GM21528 (cell line): ENCODE data around the gene RELA.

Experiments used
- ATAC-seq: cut with Tn5 transposase; IDR thresholded peaks from one replicate; pipeline ENCODE4 v1.9.1; 2021; ENCODE audit warnings: mild to moderate bottlenecking, moderate library complexity; ENCODE audit not compliant: unreplicated experiment, low FRiP score

Gene RELA

DNA sequence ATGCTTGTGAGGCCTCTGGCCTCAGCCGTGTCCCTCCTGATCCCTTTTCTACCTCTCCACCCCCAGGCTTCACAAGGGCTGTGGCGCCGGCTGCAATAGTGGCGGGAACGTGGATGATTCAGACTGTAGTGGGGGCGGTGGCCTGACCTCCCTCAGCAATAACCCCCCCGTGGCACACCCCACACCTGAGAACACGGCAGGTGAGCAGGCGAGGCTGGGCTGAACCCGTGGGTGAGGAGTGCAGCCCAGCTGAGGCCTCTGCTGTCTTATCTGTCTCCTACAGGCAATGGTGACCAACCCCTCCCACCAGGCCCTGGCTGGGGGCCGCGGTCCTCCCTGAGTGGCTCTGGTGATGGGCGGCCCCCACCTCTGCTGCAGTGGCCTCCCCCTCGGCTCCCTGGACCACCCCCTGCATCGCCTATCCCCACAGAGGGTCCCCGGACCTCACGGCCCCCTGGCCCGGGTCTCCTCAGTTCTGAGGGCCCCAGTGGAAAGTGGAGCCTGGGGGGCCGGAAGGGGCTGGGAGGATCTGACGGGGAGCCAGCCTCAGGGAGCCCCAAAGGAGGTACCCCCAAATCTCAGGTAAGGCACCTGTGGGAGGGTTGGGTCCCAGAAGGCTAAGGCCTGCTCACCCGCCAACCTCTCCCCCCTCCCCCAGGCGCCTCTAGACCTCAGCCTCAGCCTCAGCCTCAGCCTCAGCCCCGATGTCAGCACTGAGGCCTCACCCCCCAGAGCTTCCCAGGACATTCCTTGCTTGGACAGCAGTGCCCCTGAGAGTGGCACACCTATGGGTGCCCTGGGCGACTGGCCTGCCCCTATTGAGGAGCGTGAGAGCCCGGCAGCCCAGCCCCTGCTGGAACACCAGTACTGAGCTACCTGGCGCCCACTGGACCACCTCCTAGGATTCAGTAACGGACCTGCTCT is 26.3 kb downstream of the RELA start:
- ATAC-seq, result no peak

DNA sequence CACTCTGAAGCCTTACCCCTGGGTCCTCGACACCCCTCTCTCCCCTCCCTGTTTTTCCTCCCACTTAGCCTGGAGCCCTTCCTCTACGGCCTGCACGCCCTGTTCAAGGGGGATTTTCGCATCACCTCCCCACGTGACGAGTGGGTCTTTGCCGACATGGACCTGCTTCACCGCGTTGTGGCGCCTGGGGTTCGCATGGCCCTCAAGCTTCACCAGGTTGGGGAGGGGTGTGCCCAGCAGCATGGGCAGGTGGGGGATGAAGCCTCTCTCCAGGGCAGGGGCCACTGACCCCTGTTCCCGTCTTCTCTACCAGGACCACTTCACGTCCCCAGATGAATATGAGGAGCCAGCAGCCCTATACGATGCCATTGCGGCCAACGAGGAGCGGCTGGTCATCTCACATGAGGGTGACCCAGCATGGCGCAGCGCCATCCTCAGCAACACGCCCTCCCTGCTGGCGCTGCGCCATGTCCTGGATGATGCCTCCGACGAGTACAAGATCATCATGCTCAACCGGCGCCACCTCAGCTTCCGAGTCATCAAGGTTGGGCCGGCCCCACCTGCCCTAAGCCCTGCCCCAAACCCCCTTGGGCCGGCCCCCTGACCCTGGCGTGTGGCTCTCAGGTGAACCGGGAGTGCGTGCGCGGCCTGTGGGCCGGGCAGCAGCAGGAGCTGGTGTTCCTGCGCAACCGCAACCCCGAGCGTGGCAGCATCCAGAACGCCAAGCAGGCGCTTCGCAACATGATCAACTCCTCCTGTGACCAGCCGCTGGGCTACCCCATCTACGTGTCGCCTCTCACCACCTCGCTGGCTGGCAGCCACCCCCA is 27.6 kb downstream of the RELA start:
- ATAC-seq, result no peak

DNA sequence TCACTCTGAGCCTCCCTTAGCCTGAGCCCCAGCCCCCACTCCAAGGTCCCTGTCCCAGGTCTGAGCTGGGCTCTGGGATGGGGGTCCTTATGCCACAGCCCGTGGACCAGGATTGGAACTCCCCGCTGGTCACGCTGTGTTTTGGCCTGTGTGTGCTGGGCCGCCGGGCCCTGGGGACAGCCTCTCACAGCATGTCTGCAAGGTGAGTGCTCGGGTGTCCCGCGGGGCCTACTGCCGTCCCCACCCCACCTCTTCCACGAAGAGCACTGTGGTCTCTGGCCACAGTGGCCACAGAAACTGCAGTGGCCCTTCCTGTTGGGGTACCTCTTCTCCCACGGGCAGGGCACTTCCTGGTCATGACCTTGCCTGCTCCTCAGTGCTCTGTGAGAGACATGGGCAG is 28.3 kb downstream of the RELA start:
- no peak for ATAC-seq

DNA sequence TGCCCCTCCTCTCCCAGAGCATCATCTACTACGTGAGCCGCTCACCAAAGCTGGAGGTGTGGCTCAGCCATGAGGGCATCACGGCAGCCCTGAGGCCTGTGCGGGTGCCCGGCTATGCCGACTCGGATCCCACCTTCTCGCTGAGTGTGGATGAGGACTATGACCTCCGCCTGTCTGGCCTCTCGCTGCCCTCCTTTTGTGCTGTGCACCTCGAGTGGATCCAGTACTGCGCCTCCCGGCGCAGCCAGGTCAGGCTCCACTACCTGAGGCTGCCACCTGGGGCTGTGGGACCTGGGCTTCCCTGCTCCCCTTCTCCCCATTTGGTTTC is 28.6 kb downstream of the RELA start:
- ATAC-seq, result no peak

DNA sequence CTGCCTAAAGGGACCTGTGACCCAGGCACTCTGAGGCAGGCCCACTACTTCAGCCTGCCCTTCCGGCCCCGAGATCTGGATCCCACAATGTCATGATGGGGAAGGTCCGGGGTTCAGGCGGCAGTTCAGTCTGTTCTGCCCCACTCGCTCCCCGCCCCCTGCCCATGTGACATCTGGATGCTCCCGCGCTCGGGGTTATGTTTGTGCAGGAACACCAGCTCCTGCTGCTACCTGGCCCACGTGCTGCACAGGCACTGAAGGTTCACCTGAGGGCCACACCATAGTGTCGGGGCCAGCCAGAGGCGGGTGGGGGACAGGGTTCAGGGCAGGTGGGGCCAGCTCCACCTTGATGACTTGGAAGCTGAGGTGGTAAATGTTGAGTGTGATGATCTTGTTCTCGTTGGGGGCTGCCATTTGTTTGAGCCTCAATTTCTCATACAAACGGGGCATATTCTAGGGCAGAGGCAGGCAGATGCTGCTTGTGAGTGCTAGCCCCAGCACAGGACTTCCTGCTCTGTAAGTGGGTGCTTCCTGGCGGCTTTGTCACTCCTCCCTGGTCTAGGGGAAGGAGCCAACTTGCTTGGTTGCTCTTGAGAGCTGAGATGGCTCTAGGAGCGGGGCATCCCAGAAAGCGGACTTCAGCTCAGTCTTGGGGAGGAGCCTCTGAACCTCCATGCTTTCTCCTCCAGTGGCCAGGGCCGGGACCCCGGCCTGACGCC is 29.2 kb downstream of the RELA start:
- ATAC-seq, result no peak

DNA sequence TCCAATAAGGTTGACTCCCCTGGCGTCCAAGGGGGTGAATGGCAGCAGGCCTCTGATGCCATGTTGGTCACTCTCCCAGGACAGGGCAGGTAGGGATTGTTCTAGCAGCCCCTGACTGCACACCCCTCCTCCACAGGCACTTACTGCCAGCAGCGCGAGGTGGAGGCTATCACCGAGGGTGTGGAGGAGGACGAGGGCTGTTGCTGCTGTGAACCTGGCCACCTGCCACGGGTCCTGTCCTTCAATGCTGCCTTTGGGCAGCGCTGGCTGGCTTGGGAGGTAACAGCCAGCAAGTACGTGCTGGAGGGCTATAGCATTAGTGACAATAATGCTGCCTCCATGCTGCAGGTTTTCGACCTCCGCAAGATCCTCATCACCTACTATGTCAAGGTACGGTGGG is 32.5 kb downstream of the RELA start:
- no peak for ATAC-seq

DNA sequence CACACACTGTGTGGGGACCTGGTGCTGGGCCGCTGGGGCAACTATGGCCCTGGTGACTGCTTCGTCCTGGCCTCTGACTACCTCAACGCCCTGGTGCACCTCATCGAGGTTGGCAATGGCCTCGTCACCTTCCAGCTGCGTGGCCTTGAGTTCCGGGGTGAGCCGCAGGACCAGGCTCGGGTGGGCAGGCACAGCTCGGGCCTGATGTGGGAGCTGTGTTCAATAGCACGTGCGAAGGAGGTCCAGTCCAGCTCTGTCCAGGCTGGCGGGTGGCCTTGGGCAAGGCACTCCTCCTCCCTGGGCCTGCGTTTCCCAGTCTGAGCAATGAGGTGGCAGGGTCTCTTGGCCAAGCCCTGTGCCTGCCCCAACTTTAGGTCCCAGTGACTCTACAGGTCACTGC is 33.1 kb downstream of the RELA start:
- ATAC-seq, result no peak

DNA sequence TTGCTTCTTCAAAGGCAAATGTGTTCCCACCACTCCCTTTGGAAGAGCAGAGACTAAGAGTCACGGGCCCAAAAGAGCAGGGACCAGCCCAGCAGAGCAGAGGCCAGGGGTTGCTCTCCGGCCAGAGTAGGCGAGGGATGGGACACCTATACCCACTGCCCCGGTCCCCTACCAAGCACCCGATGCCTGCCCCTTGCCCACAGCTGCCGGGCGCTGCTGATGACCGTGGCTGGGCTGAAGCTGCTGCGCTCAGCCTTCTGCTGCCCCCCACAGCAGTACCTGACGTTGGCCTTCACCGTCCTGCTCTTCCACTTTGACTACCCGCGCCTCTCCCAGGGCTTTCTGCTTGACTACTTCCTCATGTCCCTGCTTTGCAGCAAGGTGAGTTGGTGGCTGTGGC is 35.5 kb downstream of the RELA start:
- no peak for ATAC-seq

DNA sequence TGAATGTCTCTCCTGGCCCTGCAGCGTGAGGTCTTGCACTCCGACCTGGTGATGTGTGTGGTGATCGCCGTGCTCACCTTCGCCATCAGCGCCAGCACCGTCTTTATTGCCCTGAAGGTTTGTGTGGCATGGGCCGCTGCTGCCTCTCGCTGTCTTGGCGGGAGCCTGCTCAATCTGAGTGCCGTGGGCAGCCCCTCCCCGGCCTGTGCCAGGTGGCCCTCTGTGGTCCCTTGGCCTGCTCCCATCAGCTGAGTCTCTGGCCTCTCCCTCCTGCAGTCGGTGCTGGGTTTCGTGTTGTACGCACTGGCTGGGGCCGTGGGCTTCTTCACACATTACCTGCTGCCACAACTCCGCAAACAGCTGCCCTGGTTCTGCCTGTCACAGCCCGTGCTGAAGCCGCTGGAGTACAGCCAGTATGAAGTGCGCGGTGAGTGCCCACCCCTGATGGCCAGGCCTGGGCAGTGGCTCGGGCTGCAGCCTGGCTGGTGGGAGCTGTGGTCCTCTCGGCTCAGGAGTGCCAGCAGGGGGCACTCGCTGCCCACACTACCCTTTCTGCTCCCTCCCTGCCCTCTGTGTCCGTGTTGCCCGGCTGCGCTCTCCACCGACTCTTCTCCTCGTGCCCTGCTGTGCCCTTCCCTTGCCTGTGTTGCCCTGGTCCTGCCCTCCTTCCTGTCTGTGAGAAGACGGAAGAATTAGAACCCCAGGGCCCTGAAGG is 36.9 kb downstream of the RELA start:
- no peak for ATAC-seq

DNA sequence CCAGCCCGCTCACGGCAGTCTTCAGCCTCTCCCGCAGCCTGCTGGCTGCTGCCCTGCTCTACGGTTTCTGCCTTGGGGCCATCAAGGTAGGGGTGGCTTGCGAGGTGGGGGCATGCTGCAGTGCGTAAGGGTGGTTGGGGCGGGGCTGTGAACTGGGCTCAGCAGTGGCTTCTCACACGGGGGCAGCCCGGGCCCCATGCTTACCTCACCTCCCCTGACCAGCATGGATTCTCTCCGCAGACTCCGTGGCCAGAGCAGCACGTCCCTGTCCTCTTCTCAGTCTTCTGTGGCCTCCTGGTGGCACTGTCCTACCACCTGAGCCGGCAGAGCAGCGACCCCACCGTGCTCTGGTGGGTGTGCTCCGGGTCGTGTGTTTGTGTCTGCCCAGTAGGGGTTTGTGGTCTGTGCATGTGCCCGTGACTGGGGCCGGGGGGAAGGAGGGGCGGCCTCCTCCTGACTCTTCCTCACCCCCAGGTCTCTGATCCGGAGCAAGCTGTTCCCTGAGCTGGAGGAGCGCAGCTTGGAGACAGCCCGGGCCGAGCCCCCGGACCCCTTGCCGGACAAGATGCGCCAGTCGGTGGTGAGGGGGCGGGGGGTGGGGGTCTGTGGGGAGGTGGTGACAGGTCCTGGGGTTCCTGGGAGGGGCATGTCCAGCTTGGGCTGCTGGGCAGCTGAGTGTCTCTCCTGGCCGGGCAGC is 37.6 kb downstream of the RELA start:
- no peak for ATAC-seq

DNA sequence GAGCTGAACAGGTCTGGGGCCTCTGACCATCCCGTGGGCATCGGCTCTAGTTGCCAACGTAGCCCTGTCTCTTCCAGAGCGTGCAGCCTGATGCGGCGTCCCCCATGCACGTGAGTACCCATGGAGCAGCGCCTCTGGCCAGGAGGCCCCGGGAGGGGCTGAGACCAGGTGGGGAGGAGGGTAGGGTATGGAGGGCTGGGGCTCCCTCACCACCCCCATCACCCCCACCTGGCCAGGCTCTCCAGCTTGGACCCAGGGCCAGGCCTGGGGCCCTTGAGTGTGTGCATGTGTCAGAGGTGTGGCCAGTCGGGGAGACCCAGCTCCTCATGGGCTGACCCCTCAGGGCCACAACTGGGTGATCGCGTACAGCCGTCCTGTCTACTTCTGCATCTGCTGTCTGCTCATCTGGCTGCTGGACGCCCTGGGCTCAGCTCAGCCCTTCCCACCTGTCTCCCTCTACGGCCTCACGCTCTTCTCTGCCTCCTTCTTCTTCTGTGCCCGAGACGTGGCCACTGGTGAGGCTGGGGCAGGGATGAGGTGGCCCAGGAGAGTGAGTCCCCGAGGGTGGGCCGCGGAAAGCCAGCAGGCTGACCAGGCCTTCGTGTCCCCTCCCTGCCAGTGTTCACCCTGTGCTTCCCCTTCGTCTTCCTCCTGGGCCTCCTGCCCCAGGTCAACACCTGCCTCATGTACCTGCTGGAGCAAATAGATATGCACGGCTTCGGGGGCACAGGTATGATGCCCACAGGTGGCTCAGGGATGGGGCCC is 38.7 kb downstream of the RELA start:
- ATAC-seq, result no peak

DNA sequence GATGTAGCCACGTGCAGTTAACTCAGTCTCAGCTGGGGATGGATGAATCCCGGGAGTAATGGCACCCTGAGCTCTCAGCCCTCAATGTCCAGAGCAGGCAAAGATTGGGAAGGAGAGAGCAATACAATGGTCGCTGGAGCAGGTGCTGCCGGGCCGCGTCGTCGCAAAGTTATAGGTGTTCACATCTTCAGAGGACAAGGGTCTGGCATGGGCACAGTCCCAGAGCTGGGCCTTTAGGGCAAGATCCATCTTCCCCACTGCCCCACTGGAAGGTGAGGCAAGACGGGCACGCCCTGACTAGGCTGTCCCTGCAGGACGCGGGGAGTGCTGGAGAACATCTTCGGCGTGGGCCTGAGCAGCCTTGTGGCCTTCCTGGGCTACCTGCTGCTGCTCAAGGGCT is 39.5 kb downstream of the RELA start:
- ATAC-seq, result no peak

DNA sequence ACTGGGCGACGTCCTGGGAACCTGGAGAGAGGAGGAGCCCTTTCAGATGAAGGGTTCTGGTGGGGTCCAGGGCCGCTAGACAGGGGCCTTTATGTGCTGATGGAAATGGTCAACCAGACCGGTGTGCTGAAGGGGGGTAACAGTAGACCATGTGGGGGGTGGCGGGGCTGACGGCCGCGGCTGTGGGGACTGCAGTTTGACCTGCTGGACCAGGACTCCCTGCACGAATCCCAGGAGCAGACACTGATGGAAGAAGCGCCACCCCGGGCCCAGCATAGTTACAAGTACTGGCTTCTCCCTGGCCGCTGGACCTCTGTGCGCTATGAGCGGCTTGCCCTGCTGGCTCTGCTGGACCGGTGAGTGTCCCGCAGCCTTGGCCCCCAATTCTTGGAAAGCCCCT is 40.7 kb downstream of the RELA start:
- no peak for ATAC-seq

DNA sequence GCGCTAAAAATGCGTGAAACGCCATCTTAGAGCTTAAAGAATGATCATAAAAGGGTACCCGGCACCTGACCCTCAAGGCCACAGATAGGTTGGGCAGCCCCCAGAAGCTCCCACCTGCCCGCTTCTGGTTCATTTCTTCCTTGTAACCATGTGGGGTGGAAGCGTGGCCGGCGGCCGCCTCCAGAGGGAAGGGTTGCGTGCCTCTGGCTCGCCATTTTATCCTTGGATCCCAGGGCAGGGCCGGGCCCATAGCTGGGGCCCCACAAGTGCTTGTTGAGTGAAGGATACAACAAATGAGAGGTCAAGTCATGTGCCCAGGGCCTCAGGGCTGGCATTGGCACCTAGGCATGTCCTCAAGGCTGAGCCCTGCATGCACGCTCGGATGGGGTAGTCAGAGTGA is 41.3 kb downstream of the RELA start:
- ATAC-seq, result no peak

DNA sequence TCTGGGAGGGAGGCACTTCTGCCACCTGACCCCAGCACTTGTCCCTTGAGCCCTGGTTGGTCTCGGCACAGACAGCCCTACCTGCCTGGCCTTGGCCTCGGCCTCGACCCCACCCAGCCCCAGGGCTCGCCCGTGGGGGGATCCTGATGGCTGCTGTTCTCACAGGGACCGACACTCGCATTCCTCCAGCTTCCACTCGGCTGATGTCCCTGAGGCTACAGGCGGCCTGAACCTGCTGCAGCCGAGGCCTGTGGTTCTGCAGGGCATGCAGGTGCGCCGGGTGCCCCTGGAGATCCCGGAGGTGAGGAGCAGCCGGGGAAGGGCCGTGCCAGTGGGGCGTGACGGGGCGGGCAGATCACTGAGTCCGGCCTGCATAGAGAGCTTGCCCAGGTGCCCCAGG is 42.0 kb downstream of the RELA start:
- no peak for ATAC-seq

DNA sequence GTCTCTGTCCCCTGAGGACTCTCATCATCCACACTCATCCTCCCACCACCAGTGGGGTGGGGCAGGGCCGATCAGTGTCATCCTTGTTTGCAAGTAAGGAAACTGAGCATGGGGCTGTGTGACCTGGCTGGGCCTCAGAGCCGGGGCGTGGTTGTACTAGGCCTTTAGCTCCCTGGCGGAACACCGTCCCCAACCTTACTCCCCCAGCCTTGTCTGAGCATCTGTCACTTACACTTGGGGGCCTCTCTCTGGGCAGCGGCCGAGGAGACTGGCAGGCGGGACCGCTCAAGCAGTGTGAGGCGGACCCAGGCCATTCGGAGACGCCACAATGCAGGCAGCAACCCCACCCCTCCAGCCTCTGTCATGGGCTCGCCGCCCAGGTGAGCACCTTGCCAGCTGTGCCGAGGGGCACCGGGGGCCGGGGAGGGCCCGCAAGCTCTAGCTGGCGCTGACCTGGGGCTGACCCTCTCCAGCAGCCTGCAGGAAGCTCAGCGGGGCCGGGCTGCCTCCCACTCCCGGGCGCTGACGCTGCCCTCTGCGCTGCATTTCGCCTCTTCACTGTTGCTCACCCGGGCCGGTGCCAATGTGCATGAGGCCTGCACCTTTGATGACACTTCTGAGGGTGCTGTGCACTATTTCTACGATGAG is 43.3 kb downstream of the RELA start:
- ATAC-seq, result no peak

DNA sequence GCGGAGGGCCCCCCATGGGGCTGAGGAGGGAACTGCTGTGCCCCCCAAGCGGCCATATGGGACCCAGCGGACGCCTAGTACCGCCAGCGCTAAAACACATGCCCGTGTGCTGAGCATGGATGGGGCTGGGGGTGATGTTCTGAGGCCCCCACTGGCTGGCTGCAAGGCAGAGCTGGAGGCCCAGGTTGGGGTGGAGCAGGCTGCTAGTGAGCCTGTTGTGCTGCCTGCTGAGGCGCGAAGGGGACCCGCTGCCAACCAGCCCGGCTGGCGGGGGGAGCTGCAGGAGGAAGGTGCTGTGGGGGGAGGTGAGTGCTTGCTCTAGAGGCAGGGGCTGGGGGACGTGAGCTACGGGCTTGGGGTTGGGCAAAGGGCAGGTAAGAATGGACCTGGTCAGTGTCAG is 44.0 kb downstream of the RELA start:
- no peak for ATAC-seq

DNA sequence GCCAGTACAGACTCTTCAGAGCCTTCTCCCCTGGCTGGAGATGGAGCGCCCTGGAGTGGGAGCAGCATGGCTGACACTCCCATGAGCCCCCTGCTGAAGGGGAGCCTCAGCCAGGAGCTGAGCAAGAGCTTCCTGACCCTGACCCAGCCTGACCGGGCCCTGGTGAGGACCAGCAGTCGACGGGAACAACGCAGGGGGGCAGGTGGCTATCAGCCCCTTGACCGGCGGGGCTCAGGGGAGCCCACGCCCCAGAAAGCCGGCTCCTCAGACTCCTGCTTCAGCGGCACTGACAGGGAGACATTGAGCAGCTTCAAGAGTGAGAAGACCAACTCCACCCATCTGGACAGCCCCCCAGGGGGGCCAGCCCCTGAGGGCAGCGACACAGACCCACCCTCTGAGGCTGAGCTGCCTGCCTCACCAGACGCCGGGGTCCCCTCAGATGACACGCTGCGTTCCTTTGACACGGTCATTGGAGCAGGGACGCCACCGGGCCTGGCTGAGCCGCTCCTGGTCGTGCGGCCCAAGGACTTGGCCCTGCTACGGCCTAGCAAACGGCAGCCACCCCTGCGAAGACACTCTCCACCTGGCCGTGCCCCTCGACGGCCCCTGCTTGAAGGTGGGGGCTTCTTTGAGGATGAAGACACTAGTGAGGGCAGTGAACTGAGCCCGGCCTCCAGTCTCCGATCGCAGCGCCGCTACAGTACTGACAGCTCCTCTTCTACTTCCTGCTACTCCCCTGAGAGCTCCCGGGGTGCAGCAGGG is 44.5 kb downstream of the RELA start:
- no peak for ATAC-seq
